ENCODE results near the gene GPBP1L1.

- TF ChIP-seq CTCF (IDR thresholded peaks at IDR 0.05) (no peak), EP300 (IDR thresholded peaks at IDR 0.05) (no peak)
Measured at GRCh38 chr1:45686015-45686287, 382 bp downstream of the GPBP1L1 start.
